ENCODE data around the gene PLA2G2D. TPM values are rescaled to one million over a fixed set of nuclear protein-coding genes. Genes with fewer than 3 reads are reported as not detected.

Gene PLA2G2D
- total RNA-seq, 1 donor from 2014 or later = not detected

DNA sequence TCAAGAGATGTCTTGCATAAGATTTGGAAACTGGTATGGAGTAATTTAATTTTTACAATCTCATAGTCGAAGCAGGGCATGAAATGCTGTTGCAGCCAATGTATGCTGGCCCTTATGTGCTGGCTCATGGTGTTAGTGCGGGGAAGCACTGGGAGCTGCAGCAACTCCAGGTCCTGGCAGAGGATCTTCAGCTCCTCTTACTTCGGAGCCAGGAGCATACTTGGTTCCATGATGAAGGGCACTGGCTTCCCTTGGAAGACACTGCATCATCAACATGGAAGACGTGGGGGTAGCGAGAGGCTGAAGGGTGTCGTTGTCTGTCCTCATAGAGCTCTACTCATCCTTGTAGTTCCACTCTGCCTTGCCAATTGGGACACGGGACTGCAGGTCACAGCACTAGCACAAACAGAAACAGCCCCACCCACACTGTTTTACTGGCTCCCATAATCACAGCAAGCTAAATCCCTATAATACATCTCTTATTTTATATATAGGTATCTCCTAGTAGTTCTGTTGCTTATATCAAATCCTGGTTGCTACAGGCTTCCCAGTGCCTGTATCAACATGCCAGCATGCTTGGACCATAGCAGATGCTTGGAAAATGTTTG, 22.4 kb downstream of the PLA2G2D start:
- DNase-seq (ENCODE audit: missing footprints) = no peak
- intact Hi-C loops (cut with DNase I) = no loop called here
- no peak for ATAC-seq

DNA sequence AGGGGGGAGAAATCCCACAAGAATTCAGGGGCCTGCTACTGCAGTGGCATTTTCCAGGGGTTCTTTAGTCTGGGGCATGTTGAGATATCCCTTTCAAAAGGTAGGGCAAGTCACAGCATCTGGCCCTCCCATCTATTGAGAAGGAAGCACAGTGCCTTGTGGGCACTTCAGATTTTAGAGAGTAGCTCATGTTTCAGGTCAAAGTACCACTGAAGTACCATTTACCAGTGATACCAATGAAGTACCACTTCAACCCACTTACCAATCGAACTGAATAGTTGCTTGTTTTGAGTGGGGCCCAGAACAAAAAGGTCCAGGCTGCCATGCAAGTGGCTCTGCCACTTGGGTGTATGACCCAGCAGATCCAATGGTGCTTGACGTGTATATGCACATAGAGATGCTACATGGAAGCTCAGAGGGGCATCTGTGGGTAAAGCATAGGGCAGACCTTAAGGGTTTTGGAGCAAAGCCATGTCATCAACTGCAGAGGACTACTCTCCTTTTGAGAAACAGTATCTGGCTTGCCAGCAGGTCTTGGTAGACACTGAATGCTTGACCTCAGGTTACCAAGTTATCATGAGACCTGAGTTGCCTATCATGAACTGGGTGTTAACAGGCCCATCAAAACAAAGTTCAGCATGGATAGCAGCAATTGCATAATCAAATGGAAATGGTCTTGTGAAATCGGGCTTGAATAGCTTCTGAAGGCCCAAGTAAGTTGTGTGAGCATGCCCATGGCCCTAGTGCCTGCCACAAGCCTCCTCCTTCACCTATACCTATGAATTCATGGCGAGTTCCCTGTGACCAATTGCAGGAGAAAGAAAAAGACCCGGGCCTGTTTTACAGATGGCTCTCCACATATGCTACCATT, 23.5 kb downstream of the PLA2G2D start:
- intact Hi-C loops (cut with DNase I) = loop anchor here (2.0 kb wide), 1 partner anchor 67 kb away; no protein-coding TSS in a partner anchor
- ATAC-seq (peak; percentile 5), DNase-seq (ENCODE audit: missing footprints) (no peak)

DNA sequence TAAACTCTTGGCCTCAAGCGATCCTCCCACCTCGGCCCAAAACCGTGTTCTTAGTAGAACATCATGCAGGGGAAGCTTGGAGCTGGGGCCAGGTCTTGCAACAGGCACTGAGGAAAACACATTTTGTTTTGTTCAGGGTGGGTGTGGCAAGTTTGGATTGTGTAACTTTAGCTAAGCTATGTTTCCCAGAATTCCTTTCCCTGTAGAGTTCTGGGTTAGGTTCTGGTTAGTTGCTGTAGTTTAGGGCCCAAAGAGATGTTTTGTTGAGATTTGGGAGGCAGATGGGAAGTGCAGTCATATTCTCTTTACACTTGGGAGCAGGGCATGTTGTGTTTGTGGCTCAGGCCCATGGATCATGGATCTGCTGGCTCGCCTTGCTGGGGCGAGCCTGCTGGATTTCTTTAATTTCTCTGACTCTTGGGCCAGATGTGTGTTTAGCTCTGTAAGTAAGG, 25.4 kb downstream of the PLA2G2D start:
- ATAC-seq (peak; percentile 82), DNase-seq (ENCODE audit: missing footprints) (peak; percentile 86)
- intact Hi-C loops (cut with DNase I) = loop anchor here (2.0 to 5.0 kb wide), 2 partner anchors 65 to 117 kb away; partner anchors contain the start of gene PLA2G2A

DNA sequence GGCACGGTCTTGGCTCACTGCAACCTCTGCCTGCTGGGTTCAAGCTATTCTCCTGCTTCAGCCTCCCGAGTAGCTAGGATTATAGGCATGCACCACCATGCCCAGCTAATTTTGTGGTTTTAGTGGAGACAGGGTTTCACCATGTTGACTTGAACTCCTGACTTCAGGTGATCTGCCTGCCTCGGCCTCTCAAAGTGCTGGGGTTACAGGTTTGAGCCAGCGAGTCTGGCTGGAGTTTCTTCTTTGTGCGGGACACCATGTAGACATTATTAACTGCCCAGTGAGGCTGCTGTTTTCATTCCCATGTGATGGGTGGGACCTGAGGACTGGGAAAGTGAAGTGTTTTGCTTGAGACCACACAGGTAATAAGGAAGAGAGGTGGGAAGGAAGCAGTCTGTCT, 26.0 kb downstream of the PLA2G2D start:
- intact Hi-C loops (cut with DNase I) = loop anchor here (5.0 kb wide), 1 partner anchor 116 kb away; the partner anchor contains the start of gene PLA2G2A
- no peak for ATAC-seq
- DNase-seq (ENCODE audit: missing footprints) = no peak

DNA sequence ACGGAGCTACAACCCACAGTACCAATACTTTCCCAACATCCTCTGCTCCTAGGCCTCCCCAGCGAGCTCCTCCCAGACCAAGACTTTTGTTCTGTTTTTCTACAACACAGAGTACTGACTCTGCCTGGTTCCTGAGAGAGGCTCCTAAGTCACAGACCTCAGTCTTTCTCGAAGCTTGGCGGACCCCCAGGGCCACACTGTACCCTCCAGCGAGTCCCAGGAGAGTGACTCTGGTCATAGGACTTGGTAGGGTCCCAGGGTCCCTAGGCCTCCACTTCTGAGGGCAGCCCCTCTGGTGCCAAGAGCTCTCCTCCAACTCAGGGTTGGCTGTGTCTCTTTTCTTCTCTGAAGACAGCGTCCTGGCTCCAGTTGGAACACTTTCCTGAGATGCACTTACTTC, 28.7 kb downstream of the PLA2G2D start:
- ATAC-seq (no peak), DNase-seq (ENCODE audit: missing footprints) (no peak)
- intact Hi-C loops (cut with DNase I) = loop anchor here (5.0 kb wide), 1 partner anchor 113 kb away; the partner anchor contains the start of gene PLA2G2A

DNA sequence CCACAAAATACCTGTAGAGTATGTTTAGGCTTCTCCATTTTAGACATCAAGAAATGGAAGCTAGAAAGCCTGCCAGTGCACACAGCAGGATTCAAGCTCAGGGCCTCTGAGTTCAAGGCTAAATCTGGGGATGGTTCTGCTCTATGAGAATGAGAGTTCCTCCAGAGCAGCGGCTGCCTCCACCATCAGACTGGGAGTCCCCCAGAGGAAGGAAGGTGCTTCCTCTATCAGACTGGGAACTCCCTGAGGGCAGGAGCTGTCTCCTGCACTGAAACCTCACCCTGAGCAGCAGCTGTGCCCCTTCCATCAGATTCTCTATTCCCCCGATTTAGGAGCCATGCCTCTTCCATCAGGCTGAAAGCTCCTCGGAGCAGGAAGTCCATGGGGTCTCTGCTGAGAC, 29.2 kb downstream of the PLA2G2D start:
- intact Hi-C loops (cut with DNase I) = loop anchor here (5.0 kb wide), 1 partner anchor 113 kb away; the partner anchor contains the start of gene PLA2G2A
- ATAC-seq (no peak), DNase-seq (ENCODE audit: missing footprints) (no peak)

DNA sequence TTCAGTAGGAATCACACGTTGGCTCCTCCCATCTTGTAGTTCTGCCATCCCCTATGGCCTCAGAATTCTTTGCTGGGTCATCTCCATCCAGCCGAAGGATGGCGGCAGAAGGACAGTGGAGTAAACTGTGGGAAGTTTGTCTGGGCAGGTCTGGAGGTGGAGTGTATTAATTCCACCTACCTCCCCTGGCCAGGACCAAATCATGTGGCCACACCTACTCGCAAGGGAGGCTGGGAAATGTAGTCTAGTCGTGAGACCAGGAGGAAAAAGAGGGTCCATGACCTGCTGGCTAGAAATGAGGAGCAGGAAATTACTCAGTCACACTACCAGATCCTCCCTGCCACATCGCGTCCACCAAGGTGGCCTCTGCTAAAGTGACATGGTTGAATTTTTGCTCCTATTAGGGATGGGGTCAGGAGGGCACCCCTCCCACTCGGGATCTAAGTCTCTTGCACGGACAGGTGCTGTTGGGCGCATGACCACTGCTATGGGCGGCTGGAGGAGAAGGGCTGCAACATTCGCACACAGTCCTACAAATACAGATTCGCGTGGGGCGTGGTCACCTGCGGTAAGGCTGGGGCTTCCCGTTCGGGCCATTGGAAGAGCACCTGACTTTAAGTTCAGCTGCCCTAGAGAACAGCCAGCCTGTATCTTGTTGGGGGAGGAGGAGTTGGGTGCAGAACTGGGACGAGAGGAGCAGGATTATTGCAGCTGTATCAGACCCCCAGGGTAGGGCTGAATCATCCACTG, 29.8 kb downstream of the PLA2G2D start:
- no peak for DNase-seq (ENCODE audit: missing footprints)
- intact Hi-C loops (cut with DNase I) = loop anchor here (5.0 kb wide), 1 partner anchor 112 kb away; the partner anchor contains the start of gene PLA2G2A

DNA sequence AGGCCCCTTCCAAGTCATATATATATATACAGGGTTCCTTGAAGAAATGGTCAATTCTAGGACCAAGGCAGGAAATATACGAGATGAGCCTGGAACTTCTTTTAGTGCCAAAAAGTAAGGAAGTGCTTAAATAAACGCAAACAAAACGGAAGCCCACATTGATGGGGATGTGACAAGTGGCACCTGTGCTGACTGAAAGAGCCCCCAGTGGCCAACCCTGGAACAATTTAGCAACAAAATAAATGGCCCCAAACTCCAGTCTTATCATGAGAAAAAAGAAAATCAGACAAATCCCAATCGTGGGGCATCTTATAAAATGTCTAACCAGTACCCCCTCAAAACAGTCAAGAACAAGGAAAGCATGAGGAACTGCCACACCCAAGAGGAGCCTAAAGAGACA, 31.7 kb downstream of the PLA2G2D start:
- ATAC-seq (no peak), DNase-seq (ENCODE audit: missing footprints) (no peak)
- intact Hi-C loops (cut with DNase I) = no loop called here

More for the DNA sequence above, 29.8 kb downstream of the PLA2G2D start:
- ATAC-seq = no peak

DNA sequence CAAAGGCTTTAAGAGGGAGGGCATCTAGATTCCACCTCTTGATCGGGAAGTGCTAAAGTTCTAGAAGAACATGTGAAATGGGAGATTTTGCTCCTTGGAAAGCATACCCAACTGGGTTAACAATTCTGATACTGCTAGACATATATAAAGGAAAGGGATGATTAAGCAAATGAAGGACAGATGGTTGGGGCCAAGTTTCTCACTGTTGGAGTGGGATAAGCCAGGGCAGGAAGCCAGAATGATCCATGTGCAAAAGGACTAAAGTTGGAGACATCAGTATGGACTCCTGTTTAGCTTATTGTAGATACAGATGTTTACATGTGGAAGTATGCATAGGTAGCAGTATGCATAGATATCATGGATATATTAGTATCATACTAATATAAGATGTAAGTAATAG, 32.5 kb downstream of the PLA2G2D start:
- ATAC-seq (no peak), DNase-seq (ENCODE audit: missing footprints) (no peak)
- intact Hi-C loops (cut with DNase I) = no loop called here

DNA sequence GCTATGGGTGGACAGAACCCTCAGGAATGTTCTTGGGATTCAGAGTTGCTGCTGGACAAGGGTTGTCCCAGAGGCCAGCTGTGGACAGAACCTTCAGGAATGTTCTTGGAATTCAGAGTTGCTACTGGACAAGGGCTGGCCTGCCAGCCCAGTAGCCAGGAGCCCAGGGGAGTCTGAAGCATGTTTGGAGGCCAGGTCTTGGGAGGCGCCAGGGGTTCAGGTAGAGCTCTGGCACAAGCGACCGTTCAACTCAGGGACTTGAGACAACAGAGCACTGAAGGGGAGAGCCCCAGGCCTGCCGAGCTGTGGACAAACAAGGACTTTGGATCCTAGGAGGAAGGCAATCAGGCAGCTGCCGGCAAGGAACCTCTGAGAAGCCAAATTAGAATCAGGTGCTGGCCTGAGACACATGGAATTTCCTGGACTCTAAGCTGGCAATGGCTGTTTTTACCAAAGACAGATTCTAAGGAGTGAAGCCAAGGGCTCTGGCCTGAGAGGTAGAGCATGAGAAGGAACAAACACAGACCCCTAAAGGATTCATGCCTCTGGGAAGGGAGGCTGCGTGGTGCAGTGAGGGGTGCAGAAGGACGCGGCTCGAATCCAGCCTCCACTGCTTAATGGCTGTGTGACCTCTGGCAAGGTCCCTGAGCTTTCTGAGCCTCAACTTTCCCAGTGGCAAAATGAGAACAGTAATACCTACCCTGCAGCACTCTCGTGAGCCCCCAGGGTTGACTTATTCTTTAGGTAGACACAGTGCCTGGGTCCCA, 36.0 kb downstream of the PLA2G2D start:
- DNase-seq (ENCODE audit: missing footprints) = no peak

DNA sequence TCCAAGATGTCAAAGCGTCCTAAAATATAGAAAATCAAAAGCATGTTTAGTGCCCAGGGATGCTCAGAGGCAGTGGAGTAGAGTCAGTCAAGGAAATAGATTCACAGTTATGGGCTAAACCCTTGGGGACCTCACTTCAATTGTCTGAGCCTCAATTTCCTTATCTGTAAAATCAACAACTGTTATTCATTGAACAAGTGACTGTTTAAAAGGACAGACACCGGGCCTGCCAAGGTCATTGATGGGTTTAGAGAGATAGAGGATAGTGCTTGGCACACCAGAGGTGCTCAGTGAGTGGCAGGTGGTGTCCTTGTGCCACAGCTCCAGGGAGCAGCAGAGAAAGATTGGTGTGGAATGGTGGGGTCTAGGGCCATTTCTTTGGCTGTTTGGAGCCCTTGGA, 36.6 kb downstream of the PLA2G2D start:
- intact Hi-C loops (cut with DNase I) = no loop called here
- ATAC-seq = no peak
- DNase-seq (ENCODE audit: missing footprints) = no peak

More for the DNA sequence above, 36.0 kb downstream of the PLA2G2D start:
- intact Hi-C loops (cut with DNase I) = no loop called here
- ATAC-seq = peak; percentile 65

DNA sequence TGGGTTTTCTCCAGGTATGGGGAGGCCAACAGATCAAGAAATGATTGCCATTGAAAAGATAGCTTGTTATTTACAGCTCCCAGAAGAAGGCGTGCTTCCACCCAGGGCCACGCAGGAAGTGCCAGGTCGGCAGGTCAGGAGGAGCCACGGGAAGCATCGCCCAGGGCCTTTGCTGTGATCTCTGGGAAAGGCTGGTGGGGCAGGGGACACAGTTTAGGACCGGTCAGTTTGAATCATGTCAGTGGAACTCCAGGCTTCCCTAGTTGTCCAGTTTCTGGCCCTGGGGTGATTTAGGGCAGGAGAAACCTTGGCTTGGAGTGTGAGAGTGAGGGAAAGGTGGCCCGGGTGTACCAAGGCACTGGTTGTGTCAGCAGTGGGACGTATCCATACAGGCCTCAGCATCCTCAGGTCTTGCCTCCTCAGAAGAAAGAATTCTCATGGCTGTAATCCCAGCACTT, 38.0 kb downstream of the PLA2G2D start:
- intact Hi-C loops (cut with DNase I) = no loop called here
- DNase-seq (ENCODE audit: missing footprints) (no peak), ATAC-seq (no peak)

DNA sequence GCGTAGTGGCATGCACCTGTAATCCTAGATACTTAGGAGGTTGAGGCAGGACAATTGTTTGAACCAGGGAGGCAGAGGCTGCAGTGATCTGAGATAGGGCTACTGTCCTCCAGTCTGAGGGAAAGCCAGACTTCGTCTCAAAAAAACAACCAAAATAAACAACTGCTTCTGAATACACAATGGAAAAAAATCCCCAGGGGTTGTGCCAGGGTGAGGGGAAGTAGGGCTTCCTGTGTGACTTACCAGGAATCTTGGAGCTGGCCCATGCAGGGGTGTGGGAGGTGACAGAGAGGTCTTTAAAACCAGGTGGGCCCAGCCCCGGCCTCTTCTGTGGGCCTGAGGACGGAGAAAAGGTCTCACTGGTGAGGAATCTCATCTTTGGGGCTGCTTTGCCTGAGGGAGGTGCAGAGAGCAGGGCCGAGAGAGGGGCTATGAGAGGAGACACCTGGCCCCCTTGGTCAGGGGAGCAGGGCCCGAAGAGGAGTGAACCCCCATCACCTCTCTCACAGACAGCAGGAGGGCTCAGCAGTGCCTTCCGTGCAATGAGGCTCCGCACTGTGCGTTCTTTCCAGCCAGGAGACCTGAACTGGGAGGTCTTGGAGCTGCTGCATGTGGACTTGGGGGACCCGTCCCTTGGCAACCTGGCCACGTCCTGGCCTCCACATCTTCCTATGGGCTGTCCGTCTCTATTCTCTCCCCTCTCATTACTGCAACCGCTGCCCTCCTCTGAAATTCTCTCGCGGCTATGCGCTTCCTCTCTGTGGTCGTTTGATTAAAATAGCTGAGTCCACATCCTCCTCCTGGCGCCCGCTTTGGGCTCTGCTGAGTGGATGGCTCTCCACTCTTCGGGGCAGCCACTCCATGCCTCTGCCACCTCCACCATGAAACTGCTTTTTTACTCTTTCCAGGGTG, 38.6 kb downstream of the PLA2G2D start:
- DNase-seq (ENCODE audit: missing footprints) (no peak), ATAC-seq (no peak)
- intact Hi-C loops (cut with DNase I) = no loop called here

DNA sequence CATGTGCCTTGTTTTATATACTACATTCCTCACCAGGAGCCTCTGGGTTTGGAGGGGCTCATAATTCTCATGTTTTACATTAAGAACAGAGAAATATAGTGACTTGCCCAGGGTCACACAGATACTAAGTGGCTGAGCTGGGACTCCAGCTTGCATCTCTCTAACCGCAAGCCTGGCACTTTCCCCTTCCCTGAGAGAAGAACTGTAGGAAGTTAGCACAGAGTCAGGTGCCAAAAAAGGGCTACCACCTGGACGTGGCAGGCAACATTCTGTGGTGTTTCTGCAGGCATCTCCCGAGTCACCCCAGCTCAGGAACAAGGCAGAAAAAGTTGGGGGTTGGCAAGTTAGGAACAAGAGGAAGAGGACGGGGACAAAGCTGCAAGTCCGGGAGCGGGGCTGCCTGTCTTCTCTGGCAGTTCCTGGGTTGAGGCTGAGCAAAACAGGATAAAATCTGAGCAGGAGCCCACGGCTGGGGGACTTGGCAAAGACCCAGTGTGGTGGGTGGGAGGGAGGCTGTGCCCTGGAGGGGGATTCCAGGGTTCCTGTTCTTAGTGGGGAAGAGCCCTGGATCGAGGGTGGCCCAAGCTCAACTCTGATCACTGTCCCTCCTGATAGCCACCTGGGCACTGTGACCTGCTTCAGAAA, 39.6 kb downstream of the PLA2G2D start:
- intact Hi-C loops (cut with DNase I) = loop anchor here (10.0 kb wide), 1 partner anchor 105 kb away; the partner anchor contains the start of gene PLA2G2A
- no peak for DNase-seq (ENCODE audit: missing footprints)
- no peak for ATAC-seq

DNA sequence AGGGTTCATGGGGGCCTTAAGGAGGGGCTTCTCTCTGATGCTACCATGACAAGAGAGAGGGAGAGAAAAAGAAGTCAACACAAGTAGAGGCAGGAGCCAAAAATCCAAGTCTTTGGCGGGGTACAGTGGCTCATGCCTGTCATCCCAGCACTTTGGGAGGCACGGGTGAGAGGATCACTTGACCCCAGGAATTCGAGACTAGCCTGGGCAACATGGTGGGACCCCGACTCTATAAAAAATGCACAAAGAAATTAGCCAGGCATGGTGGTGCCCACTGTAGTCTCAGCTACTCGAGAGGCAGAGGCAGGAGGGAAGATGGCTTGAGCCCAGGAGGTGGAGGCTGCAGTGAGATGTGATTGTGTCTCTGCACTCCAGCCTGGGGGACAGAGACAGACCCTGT, 40.6 kb downstream of the PLA2G2D start:
- intact Hi-C loops (cut with DNase I) = loop anchor here (10.0 kb wide), 1 partner anchor 104 kb away; the partner anchor contains the start of gene PLA2G2A
- ATAC-seq (no peak), DNase-seq (ENCODE audit: missing footprints) (no peak)

DNA sequence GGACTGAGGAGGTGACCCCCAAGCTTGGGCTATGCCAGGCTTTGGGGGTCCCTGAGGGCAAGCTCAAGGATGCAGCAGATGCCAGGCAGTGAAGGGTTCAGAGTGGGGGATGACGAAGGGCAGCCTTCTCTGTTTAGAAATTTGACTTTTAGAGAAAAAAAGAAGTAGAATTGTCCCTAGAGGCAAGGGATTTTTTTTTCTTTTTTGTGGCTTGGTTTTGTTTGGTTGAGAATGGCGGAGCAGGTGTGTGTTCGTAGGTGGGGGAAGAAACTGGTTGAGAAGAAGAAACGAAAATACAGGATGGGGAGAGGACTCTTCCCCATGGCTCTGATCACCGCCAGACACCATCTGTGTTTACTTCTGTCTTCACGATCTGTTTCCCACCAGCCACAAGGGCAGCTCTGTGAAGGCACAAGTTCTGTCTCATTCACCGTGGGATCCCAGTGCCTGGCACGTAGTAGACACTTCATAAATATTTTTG, 41.1 kb downstream of the PLA2G2D start:
- ATAC-seq = no peak
- intact Hi-C loops (cut with DNase I) = loop anchor here (10.0 kb wide), 1 partner anchor 103 kb away; the partner anchor contains the start of gene PLA2G2A
- DNase-seq (ENCODE audit: missing footprints) = no peak
